ENCODE measurements around the gene PDE6B. TPM values are rescaled to one million over a fixed set of nuclear protein-coding genes. Genes with fewer than 3 reads are reported as not detected.
A peak's percentile ranks its signal among the peaks of the same experiment; 100 is the strongest.

The PDE6B gene
- total and polyA plus RNA-seq, 2 of the 13 experiments (the other 11 are each of a cell fraction or from before 2014, with no cell fraction given) = 0.38 to 0.40 TPM

- TF ChIP-seq PBX2 (CRISPR knock-in tag; IDR thresholded peaks at IDR 0.05) = no peak
- TF ChIP-seq ZNF101 (CRISPR knock-in tag; IDR thresholded peaks at IDR 0.05; ENCODE audit: borderline replicate concordance, low read depth) = no peak
- peak; percentile 75; the same call in 1 of the 2 replicates for TF ChIP-seq ZHX1 (CRISPR knock-in tag; IDR thresholded peaks at IDR 0.05; ENCODE audit: low read depth)
- no peak for TF ChIP-seq TRIM22 (IDR thresholded peaks at IDR 0.05)
- TF ChIP-seq PAXIP1 (CRISPR knock-in tag; conservative IDR thresholded peaks at IDR 0.05) = peak; percentile 63
- peak; percentile 84; the same call in 1 of the 2 replicates for TF ChIP-seq ZNF224 (CRISPR knock-in tag; IDR thresholded peaks at IDR 0.05)
- 0 out of 2 replicates have a peak, but pooled peaks have one; percentile 66 for TF ChIP-seq ZSCAN20 (CRISPR knock-in tag; IDR thresholded peaks at IDR 0.05; ENCODE audit: borderline replicate concordance)
- no peak for TF ChIP-seq FOXO4 (CRISPR knock-in tag; conservative IDR thresholded peaks at IDR 0.05)
- TF ChIP-seq CREB3 (CRISPR knock-in tag; IDR thresholded peaks at IDR 0.05) = peak; percentile 15; the same call in 1 of the 2 replicates
- no peak for TF ChIP-seq FOSL1 (CRISPR knock-in tag; IDR thresholded peaks at IDR 0.05; ENCODE audit: borderline replicate concordance)
- TF ChIP-seq ZNF784 (CRISPR knock-in tag; IDR thresholded peaks at IDR 0.05; ENCODE audit: borderline replicate concordance) = no peak
- no peak for TF ChIP-seq POLR2AphosphoS2 (IDR thresholded peaks at IDR 0.05; ENCODE audit: low read depth, low read length)
- TF ChIP-seq LCORL (IDR thresholded peaks at IDR 0.05) = no peak
- TF ChIP-seq LCORL (CRISPR knock-in tag; IDR thresholded peaks at IDR 0.05) = peak; percentile 61; the same call in 1 of the 2 replicates
- TF ChIP-seq CC2D1A (CRISPR knock-in tag; IDR thresholded peaks at IDR 0.05) = no peak
Measured at GRCh38 chr4:674172-675035, 49.0 kb downstream of the PDE6B start, which contains the start of the genes ATP5ME and MYL5 (continued).
